ENCODE results near the gene ATP6V1G2. TPM values are rescaled to one million over a fixed set of nuclear protein-coding genes. Genes with fewer than 3 reads are reported as not detected.
"Not testable (repeated sequence)": the region's sequence is repeated elsewhere in the genome, so short reads cannot be mapped to it uniquely, and the experiment has no call there.

Gene ATP6V1G2
- total RNA-seq (2014; rRNA removed; shearing (Covaris generic); ENCODE audit: low replicate concordance) = 0.14 and 0.64 TPM in 2 replicates

GRCh38 chr6:31546339-31546957 is at the start of gene ATP6V1G2:
Gene ATP6V1G2 (minus strand): TSS chr6:31546608. CDS start chr6:31546559, 49 bp downstream.
- DNase-seq (ENCODE audit: low read depth) = peak; percentile 91
- in situ Hi-C loops (cut with HindIII; ENCODE audit: low pct_unique_long_range_greater_than_20kb, low sequenced_read_pairs) = no loop called here

GRCh38 chr6:31592396-31592771 is 46.0 kb upstream of the ATP6V1G2 start:
- in situ Hi-C loops (cut with HindIII; ENCODE audit: low pct_unique_long_range_greater_than_20kb, low sequenced_read_pairs) = no loop called here
- no peak for DNase-seq (ENCODE audit: low read depth)

- in situ Hi-C loops (cut with HindIII; ENCODE audit: low pct_unique_long_range_greater_than_20kb, low sequenced_read_pairs); DNase-seq (ENCODE audit: low read depth): not testable (repeated sequence)
Measured at GRCh38 chr6:31590691-31591090, 44.3 kb upstream of the ATP6V1G2 start.

GRCh38 chr6:31588871-31589650 is 42.7 kb upstream of the ATP6V1G2 start:
- no peak for DNase-seq (ENCODE audit: low read depth)
- in situ Hi-C loops (cut with HindIII; ENCODE audit: low pct_unique_long_range_greater_than_20kb, low sequenced_read_pairs) = no loop called here

GRCh38 chr6:31587791-31588777 is 41.7 kb upstream of the ATP6V1G2 start:
- no peak for DNase-seq (ENCODE audit: low read depth)
- in situ Hi-C loops (cut with HindIII; ENCODE audit: low pct_unique_long_range_greater_than_20kb, low sequenced_read_pairs) = no loop called here

GRCh38 chr6:31586599-31587281 is 40.3 kb upstream of the ATP6V1G2 start:
- in situ Hi-C loops (cut with HindIII; ENCODE audit: low pct_unique_long_range_greater_than_20kb, low sequenced_read_pairs) = no loop called here
- no peak for DNase-seq (ENCODE audit: low read depth)

GRCh38 chr6:31586008-31586407 is 39.6 kb upstream of the ATP6V1G2 start, which contains the start of gene LST1:
Gene LST1 (plus strand): TSS chr6:31586277. CDS start chr6:31587300, 1,023 bp downstream.
- no peak for DNase-seq (ENCODE audit: low read depth)
- in situ Hi-C loops (cut with HindIII; ENCODE audit: low pct_unique_long_range_greater_than_20kb, low sequenced_read_pairs) = no loop called here

GRCh38 chr6:31585491-31585890 is 39.1 kb upstream of the ATP6V1G2 start:
- DNase-seq (ENCODE audit: low read depth) = no peak
- in situ Hi-C loops (cut with HindIII; ENCODE audit: low pct_unique_long_range_greater_than_20kb, low sequenced_read_pairs) = no loop called here

GRCh38 chr6:31582230-31582643 is 35.8 kb upstream of the ATP6V1G2 start, which contains the start of gene LTB:
Gene LTB (minus strand): TSS chr6:31582424. CDS start chr6:31582417, 7 bp downstream.
- in situ Hi-C loops (cut with HindIII; ENCODE audit: low pct_unique_long_range_greater_than_20kb, low sequenced_read_pairs) = no loop called here
- no peak for DNase-seq (ENCODE audit: low read depth)

GRCh38 chr6:31581434-31582229 is 35.2 kb upstream of the ATP6V1G2 start:
- in situ Hi-C loops (cut with HindIII; ENCODE audit: low pct_unique_long_range_greater_than_20kb, low sequenced_read_pairs) = no loop called here

GRCh38 chr6:31580807-31581433 is 34.5 kb upstream of the ATP6V1G2 start:
- DNase-seq (ENCODE audit: low read depth) = peak; percentile 67
- in situ Hi-C loops (cut with HindIII; ENCODE audit: low pct_unique_long_range_greater_than_20kb, low sequenced_read_pairs) = no loop called here

More at GRCh38 chr6:31581434-31582229, 35.2 kb upstream of the ATP6V1G2 start:
- DNase-seq (ENCODE audit: low read depth) = no peak

- in situ Hi-C loops (cut with HindIII; ENCODE audit: low pct_unique_long_range_greater_than_20kb, low sequenced_read_pairs) = no loop called here
- DNase-seq (ENCODE audit: low read depth) = no peak
Measured at GRCh38 chr6:31580438-31580740, 34.0 kb upstream of the ATP6V1G2 start.

GRCh38 chr6:31579546-31580437 is 33.4 kb upstream of the ATP6V1G2 start:
- in situ Hi-C loops (cut with HindIII; ENCODE audit: low pct_unique_long_range_greater_than_20kb, low sequenced_read_pairs) = no loop called here
- DNase-seq (ENCODE audit: low read depth) = no peak

- DNase-seq (ENCODE audit: low read depth) = no peak
- in situ Hi-C loops (cut with HindIII; ENCODE audit: low pct_unique_long_range_greater_than_20kb, low sequenced_read_pairs) = no loop called here
Measured at GRCh38 chr6:31579119-31579505, 32.7 kb upstream of the ATP6V1G2 start.

- DNase-seq (ENCODE audit: low read depth) = peak; percentile 79
- in situ Hi-C loops (cut with HindIII; ENCODE audit: low pct_unique_long_range_greater_than_20kb, low sequenced_read_pairs) = no loop called here
Measured at GRCh38 chr6:31578184-31579118, 32.0 kb upstream of the ATP6V1G2 start.
